HG03108 (cell line): ENCODE measurements around the gene TM6SF1.
A peak's percentile ranks its signal among the peaks of the same experiment; 100 is the strongest.
"Not testable (repeated sequence)": the region's sequence is repeated elsewhere in the genome, so short reads cannot be mapped to it uniquely, and the experiment has no call there.

Experiments used
- ATAC-seq: cut with Tn5 transposase; IDR thresholded peaks from one replicate; pipeline ENCODE4 v1.9.1; 2021; ENCODE audit warnings: moderate library complexity; ENCODE audit not compliant: unreplicated experiment

TM6SF1 gene

DNA sequence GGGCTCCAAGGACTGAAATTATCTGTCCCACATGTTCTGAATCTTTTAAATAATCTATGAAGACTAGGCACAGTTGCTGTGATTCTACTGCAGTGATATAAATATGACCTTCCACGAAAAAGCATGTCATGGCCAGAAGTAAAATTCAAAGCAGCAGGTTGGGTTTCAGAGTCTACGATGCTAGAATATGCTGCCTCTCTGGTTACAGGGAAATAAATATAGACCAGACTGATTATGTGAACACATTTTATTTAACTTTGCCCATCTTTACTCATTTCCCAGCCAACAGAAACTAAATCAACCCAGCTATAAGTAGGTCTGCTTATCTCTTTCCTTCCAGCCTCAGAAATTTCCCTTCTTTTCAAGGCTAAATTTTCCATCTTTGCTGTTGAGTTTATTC is 19.9 kb upstream of the TM6SF1 start:
- ATAC-seq = no peak

DNA sequence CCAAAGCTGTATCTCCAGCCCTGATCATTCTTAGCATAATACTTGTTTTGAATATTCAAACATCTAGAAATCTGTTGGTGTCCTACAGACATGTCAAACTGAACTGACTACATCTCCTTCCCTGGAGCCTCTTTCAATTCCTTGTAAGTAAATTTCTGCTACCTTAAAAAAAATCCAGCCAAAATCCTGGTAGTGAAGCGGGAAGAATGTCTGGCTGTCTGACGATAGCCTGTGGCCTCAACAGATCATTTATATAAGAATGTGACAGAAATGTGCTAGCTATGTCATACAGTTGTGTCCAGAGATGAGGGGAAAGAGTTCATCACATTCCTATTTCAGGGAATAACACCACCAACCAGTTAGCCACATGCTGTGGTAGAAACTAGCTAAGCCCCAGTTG is 18.6 kb upstream of the TM6SF1 start:
- ATAC-seq = no peak

DNA sequence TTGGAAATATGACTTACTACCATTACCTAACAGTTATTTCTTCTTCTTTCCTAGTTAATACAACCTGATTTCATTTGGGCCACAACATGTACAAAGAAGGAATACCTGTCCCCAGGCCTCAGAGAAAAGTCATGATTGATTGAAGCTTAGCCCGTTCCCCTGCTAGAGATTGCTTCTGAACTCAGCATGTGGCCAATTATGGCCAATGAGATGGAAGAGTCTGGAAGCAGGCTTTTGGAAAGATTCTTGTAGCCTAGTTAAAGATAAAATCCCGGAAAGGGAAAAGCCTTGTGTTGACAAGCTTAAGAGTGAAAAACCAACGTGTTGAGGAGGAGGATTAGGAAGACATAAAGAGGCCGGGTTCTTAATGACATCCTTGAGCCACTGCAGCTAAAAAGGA is 17.0 kb upstream of the TM6SF1 start:
- ATAC-seq = no peak

DNA sequence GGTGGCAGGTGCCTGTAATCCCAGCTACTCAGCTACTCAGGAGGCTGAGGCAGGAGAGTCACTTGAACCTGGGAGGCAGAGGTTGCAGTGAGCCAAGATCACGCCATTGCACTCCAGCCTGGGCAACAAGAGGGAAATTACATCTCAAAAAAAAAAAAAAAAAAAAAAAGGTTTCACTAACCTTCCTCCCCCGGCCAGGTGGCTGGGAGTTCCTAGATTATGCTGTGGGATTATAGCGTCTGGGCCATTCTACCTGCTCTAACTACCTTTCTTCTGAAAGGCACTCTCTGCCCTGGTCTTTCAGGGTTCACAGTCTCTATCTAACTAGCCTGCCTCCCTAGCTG is 15.5 kb upstream of the TM6SF1 start:
- not testable (repeated sequence) for ATAC-seq

DNA sequence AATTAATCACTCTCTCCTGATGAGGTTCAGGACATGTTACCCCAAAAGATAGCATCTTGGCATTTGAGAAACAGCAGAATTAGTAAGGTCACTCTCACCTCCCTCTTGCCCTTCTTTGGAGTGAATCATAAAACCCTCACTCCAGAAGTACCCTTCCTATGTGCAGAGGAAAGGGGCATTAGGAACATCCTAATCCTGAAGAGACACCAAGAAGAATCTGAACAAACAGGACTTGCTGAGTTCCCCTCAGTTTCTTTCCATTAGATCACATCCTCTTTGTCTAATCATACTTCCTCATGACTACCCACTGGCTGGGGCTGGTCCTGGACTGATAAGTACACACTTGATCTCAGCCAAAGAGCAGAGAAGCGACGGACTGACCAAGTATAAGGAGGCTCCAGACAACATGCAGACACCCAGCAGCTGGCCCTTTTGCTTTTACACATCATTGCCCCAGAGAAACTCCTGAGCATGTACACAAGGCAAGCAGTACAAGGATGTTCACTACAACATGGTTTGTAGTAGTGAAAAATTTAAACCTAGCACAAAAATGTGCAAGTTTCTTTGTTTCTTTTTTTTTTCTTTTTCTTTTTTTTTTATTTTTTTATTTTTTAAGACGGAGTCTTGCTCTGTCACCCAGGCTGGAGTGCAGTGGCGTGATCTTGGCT is 15.0 kb upstream of the TM6SF1 start:
- ATAC-seq = peak; percentile 58

DNA sequence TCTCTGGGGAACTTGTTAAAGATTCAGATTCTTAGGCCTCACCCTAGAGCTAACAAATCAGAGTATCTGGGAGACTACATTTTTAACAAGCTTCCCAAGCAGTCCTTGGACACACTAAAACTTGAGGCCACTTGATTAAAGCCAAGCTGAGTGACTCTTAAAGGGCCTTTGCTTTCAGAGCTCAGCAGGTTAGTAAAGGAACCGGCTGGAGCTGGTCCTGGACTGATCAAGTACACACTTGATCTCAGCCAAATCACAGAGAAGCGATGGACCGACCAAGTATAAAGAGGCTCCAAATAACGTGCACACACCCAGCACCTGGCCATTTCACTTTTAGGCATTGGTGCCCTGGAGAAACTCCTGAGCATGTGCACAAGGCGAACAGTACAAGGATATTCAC is 12.9 kb upstream of the TM6SF1 start:
- no peak for ATAC-seq

DNA sequence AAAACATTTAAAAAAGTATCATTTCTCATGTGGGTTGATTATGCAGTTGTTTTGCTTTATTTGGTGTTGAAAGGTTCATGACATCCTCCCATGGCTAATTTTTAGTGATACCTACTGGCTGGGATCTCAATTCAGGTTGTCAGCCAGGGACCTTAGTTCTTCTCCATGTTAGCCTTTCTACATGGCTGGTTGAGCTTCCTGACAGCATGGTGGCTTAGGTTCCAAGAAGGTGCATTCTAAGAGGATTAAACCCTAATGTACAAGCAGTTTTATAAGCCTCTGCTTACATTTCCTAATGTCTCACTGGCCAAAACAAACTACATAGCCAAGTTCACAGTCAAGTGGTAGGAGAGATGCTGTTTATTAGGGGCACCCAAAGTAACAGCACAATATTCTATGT is 9.4 kb upstream of the TM6SF1 start:
- no peak for ATAC-seq

DNA sequence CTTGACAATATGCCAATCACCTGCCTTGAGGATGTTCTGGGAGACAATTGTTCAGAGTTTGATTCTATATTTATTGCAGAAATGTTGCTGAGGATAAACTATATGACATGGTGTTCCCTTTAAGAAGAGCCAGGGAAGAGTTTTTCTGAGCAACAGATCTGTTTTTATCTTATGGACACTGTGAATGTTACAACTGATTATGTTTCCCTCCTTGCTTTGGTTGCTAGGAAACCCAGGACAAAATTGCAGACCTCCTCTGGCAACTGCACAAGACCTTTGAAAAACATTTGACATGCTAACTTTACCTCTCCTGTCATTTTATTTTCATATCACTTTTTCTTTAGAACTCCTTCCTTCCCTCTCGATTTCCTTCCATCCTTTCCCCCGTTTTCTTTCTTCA is 8.2 kb upstream of the TM6SF1 start:
- ATAC-seq = no peak

DNA sequence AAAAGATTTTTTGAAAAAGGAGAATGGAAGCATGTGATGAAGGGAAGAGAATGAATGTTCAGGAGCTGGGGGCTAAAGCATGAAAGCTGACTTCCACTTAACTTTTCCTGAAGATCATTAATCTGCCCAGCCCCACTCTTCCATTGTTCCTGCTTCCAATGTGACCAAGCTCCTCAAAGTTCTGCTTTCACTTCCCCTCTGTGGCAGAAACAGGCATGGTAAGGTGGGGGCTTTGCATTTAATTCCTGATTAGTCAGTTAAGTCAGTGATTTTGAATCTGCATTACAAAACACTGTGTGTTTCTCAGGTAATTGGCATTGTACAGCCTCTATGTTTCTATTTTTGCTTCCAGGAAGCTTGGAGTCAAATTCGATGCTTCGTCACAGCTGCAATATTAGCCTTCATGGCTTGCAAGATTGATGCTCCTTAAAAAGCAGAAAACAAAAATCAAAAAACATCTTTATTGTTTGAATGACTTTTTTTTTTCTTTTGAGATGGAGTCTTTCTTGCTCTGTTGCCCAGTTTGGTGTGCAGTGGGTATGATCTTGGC is 7.3 kb upstream of the TM6SF1 start:
- no peak for ATAC-seq

DNA sequence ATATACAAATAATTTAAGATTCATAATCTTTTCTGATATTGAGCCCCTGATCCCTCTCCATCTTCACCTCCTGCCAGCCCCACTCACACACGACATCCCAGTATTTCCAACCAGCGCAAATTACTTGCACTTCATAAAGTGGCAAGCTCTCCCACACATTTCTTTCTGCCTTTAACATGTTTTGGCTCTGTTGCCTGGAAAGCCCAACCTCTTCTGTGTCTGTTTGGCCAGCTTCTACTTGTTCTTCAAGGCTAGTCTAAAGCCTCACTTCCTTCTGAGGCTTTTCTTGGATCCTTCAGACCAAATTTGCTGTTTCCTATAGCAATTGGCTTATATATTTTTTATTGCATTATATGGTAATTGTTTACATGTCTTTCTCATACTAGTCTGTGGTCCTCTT is 5.1 kb upstream of the TM6SF1 start:
- no peak for ATAC-seq

DNA sequence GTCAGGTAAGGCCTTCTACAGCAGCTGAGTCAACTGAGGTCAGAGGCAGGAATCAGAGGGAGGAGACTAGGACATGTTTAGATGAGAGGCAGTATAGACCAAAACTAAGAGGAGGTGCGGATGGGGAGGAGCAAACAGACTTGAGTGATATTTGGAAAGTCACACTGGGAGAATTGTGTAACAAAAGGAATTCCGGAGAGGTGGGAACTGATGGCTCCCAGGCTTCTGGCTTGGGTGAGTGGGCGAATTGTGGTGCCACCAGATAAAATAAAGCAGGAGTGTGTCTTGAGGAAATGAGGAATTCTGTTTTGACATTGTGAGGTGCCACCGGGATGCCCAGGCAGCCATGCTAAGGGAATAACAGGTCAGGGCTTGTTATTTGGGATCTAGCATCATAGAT is 3.3 kb upstream of the TM6SF1 start:
- ATAC-seq = no peak

DNA sequence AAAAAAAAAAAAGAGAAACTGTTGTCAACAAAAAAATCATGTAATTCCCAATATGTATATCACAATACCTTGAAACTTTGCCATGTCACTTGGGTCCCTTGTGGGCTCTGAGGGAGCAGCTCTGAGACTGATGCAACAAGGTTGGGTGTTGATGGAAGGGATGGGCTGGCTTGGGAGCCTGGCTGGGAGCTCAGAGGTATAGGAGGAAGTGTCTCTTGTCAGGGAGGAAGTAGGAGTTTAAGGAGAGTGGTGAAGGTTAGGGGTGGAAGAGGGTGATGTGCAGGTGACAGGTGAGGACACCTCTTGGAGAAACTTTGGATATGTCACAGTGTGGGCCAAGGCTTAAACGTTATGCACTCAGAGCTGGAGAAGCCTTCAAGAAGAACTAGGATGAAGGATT is 2.0 kb upstream of the TM6SF1 start:
- ATAC-seq = no peak

DNA sequence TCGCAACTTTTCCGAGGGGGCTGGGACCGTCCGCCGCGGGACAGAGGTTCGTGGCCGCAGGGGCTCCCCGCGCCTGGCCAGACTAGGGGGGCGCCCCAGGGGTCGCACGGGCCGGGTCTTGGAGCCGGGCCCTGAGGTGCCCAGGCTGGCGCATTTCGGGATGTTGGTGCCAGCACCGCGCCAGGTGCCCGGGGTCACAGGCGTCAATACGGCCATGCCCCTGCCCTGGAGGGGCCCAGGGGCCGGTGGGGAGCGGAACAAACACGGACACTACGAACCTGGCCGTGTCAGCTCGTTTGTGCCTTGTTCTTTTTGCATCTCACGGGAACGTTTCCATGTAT is 366 bp downstream of the TM6SF1 start:
- ATAC-seq = no peak

DNA sequence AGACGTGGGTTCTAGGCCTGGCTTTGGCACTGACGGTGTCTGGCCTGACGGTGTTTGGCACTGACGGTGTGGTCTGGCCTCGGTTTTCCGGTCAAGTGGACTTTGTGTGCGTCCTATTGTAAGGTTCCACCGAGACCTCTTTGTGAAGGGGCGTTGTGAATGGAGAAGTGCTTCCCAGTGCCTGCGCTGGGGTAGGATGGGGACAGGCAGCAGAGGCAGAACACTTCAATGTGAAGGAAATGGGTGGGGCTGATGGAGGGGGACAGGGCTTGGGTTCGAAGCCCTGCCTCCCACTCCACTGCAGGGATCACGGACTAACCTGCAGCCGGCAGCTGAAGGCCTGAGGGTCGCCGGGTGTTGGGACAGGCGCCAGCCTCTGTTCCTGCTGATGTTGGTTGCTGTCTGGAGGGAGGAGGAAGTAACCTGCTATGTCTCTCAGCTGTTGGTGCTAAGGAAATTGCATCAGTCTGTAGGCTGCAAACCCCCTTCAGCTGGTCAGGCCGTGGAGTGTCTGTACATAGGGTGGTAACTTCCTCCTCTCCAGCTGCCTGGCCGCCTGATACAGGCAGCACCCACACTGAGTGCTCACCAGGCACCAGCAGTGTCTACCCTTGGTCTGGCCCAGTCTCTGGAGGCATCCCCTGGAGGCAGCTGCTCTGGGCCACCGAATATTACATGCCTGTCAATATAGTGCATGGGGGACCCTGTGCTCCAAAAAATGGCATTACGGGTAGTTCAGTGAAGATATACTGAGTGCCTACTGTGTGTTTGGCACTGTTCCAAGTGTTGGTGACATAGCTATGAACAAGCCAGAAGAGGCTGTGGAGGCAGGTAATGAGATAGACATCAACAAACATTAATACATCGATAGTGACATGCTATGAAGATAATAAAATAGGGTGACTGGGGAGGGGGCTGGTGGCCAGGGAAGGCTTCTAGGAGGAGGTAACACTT is 1.1 kb downstream of the TM6SF1 start:
- ATAC-seq = peak; percentile 74

DNA sequence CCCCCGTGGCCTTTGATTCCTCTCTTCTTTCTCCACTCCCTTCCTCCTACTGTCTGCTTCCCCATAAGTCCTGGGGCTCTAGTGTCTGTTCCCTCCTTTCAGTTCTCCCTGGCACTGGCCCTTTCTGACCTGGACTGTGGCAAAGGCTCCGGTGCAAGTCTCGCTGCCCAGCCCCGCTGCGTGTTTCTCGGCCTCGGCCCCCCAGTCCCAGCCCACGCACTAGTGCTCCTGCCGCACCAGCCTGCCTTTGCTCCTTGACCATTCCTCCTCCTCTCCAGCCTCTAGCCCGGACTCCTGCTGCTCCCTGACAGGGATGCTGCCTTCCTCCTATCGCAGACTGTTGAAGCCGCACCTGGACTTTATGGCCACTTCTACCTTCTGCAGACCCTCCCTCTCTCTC is 2.1 kb downstream of the TM6SF1 start:
- no peak for ATAC-seq

DNA sequence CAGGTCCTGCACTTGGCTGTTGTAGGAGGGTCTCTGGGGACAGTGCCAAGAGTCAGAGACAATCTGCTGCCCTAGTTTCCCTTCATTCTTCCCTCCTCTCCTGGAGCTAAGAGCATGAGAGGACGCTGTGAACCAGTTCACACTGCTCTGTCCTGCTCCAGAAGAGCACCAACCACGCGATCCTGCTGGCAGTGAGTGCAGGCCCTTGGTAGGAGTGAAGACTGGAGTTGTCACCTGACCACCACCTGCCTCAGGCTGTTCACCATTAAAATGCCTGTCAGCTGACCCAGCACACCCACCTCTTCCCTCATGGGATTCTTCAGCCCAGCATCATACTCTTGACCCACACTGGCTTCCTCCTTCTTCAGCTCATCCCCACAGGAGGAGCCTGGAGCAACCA is 2.9 kb downstream of the TM6SF1 start:
- no peak for ATAC-seq

DNA sequence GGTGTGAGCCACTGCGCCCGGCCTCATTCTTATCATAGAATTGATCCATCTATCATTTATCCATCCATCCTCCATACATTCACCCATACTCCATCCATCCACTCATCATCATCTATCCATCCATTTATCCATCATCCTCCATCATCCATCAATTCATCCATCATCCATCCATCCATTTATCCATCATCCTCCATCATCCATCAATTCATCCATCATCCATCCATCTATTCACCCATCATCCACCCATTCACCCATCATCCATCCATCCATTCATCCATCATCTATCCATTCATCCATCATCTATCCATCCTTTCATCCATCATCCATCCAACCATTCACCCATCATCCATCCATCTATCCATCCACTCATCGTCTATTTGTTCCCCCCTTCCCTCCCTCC is 3.7 kb downstream of the TM6SF1 start:
- ATAC-seq = no peak

DNA sequence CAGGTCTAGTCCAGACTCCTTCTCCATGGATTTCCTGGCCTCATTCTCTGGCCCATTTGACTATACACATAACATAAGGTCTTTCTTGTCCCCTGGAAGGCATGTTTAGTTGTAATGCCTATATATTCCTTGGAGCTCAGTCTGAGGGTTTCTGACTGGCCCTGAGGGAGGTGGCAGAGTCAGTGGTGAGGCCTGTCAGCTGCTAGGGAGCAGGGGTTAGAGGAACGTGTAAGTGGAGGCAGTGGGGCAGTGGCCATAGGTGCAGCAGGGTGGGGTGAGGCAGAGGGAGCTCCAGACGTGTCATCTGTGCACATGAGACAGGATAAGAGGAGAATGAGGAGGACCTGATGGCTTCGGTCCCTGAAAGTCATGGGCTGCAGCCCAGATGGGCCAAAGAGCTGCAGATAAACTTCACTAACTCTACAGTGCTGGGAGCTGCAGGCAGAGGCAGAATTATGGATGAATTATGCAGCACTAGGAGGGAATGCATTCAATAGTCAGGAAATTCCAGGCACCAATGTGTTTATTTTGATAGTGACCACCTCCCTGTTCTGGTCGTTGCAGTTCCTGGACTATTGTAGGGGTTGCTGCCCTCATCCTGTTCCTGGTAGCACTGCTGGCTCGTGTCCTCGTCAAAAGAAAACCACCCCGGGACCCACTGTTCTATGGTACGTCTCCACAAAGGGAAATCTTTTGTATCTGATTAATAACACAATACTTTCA is 4.9 kb downstream of the TM6SF1 start:
- ATAC-seq = no peak

DNA sequence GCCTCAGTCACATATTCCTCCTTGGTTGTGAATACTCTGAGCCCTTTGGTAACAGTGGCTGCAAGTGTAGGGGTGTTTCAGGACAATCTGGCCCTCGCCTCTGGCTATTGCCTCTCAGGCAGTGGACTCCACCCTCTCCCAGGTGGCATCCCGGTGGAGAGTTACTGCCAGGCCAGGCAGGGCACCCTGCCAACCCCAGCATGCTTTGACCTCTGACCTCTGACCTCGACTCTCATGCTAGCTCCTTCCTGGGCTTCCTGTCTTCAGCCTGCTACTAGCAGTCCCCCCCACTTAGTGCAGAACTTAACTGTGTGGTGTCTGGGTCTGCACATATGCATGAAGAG is 5.5 kb downstream of the TM6SF1 start:
- no peak for ATAC-seq

DNA sequence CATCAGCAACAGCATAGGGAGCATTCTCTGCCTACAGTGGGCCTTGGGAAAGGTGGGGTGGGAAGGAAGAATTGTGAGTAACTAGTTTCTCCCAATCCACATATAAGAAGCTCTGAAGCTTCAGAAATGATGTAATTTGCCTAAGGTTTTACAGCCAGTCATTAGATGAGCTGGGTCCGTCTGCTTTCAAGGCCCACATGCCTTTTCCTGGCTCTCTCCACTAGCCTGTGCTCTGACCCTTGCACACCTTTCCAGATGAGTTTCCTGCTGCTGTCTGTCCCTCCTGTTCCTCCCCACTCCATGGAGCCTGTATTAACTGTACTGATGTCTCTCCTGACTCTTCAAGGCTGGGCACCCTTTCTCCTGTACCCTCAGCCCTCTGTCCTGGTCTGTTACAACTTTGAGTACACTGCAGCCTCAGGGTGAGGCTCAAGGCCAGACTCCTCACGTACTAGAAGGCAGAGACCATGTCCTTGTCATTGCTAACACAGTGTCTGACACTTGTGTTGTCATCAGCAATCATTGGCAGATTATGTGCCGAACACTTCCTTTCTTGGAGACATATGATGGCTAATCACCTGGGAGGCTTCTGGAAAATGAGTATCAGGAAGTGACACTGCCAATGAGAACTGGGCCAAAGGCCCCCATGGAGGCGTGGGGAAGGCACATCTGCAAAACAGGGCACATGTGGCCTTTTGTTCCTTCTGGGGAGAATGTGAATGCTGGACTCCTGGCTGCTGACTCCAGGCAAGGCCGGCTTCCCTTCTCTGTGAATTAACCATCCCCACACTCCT is 6.6 kb downstream of the TM6SF1 start:
- no peak for ATAC-seq

DNA sequence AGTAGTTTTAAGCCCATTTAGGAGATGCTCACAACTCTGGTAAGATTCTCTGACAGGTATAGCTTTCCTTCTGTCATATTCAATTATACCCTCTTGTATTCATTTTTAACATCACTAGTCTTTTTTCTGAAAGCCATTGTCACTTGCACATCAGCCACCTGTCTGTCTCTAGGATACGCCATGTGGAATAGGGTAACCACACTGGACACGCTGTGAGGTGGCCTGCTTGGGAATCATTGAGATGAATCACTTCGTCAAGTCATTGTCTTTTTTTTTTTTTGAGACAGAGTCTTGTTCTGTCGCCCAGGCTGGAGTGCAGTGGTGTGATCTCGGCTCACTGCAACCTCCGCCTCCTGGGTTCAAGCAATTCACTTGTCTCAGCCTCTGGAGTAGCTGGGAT is 7.4 kb downstream of the TM6SF1 start:
- no peak for ATAC-seq
